Left lung (tissue), 10 donors: ENCODE measurements around the gene KCNQ1OT1. TPM values are rescaled to one million over a fixed set of nuclear protein-coding genes. Genes with fewer than 3 reads are reported as not detected.

Experiments used
- ATAC-seq: fragments of 200-7000 bp; cut with Tn5 transposase; one replicate; pipeline ENCODE4 v1.9.1; 2020; ENCODE audit warnings: moderate library complexity
- DNase-seq, 4 donors: peaks; one replicate each; pipeline ENCODE4 v3.0.0-alpha.2; 2013 to 2020
- H3K27ac ChIP-seq, 2 donors: fragments of 200-600 bp; sonication (generic) in 1 of 2; one replicate each; pipeline versions ENCODE4 v1.5.0 to v1.8.0; 2020 to 2021
- H3K27me3 ChIP-seq, 2 donors: fragments of 200-600 bp; sonication (generic) in 1 of 2; one replicate each; pipeline versions ENCODE4 v1.5.0 to v1.8.0; 2020 to 2021
- H3K36me3 ChIP-seq, 2 donors: fragments of 200-600 bp; sonication (generic) in 1 of 2; one replicate each; pipeline versions ENCODE4 v1.5.0 to v1.8.0; 2020 to 2021
- H3K4me1 ChIP-seq, 2 donors: fragments of 200-600 bp; one replicate each; pipeline ENCODE4 v1.8.0; 2021
- H3K4me3 ChIP-seq, 2 donors: fragments of 200-600 bp; sonication (generic) in 1 of 2; one replicate each; pipeline versions ENCODE4 v1.5.0 to v1.8.0; 2020 to 2021; ENCODE audit warnings: mild to moderate bottlenecking in 1 of 2
- H3K9me3 ChIP-seq, 2 donors: fragments of 200-600 bp; sonication (generic) in 1 of 2; one replicate each; pipeline versions ENCODE4 v1.5.0 to v1.8.0; 2020 to 2021
- CTCF ChIP-seq, 2 donors: fragments of 200-600 bp; sonication (generic) in 1 of 2; IDR thresholded peaks; one replicate each; pipeline versions ENCODE4 v1.5.0 to v1.8.0; 2021; ENCODE audit warnings: antibody characterized with exemption in 2 of 2
- intact Hi-C, 2 donors: fragments of 100-400 bp; cut with DNase I; formaldehyde crosslinking; loops; one replicate each; pipeline versions ENCODE4 v1.11.2 to v1.14.2; 2022
- polyA plus RNA-seq, 6 donors: library from polyadenylated mRNA; unstranded; fragments of 120-200 nt; gene quantifications; one replicate each; pipeline ENCODE4 v1.2.1, GENCODE V29; 2013; ENCODE audit not compliant: insufficient read length in 6 of 6
- total RNA-seq, 2 donors: library from RNA; stranded (reverse); fragmentation: NEBNext Ultra II Directional; extraction: Animal tissue kit (Norgen Biotek cat#: 25700); gene quantifications; one replicate each; pipeline ENCODE4 v1.2.1, GENCODE V29; 2021
- donor health status: DM: no; HTN: yes; CAD: no.
- donor health status: DM: no; HTN: no; CAD: no.

KCNQ1OT1 gene
- total and polyA plus RNA-seq, 8 donors: 1.9 to 2.9 (median 2.7) TPM

- intact Hi-C loops: no loop called here
- ATAC-seq: no peak
- DNase-seq: peak in 1 of 4 donors; percentile 80
These were observed 117.9 kb downstream of the KCNQ1OT1 start for GRCh38 chr11:2581931-2582350.

GRCh38 chr11:2581151-2581930 lies 118.5 kb downstream of the KCNQ1OT1 start:
- Histone ChIP-seq H3K27ac (no peak overlapping the region), H3K36me3 (peaks cover 0 to 6% of the 10 kb centered on the region in 2 donors), H3K27me3 (no peaks in the 10 kb centered on the region), H3K4me3 (no peak overlapping the region), H3K9me3 (no peaks in the 10 kb centered on the region), H3K4me1 (no peaks in the 10 kb centered on the region)
- DNase-seq: peak in 2 of 4 donors; percentile 25 to 71
- intact Hi-C loops: no loop called here
- no peak for TF ChIP-seq CTCF (IDR thresholded peaks at IDR 0.05)
- ATAC-seq: no peak

More at GRCh38 chr11:2581931-2582350, 117.9 kb downstream of the KCNQ1OT1 start:
- Histone ChIP-seq H3K36me3 (peaks cover 0 to 6% of the 10 kb centered on the region in 2 donors), H3K27ac (no peak overlapping the region), H3K4me3 (no peak overlapping the region), H3K9me3 (no peaks in the 10 kb centered on the region), H3K4me1 (no peaks in the 10 kb centered on the region), H3K27me3 (no peaks in the 10 kb centered on the region)
- no peak for TF ChIP-seq CTCF (IDR thresholded peaks at IDR 0.05)

- Histone ChIP-seq H3K36me3 (peaks cover 0 to 6% of the 10 kb centered on the region in 2 donors), H3K27me3 (no peaks in the 10 kb centered on the region), H3K4me3 (no peak overlapping the region), H3K27ac (no peak overlapping the region), H3K4me1 (no peaks in the 10 kb centered on the region), H3K9me3 (no peaks in the 10 kb centered on the region)
- no peak for TF ChIP-seq CTCF (IDR thresholded peaks at IDR 0.05)
- intact Hi-C loops: no loop called here
- peak in 2 of 4 donors; percentile 23 to 77 for DNase-seq
- ATAC-seq: no peak
These were observed 119.2 kb downstream of the KCNQ1OT1 start for GRCh38 chr11:2580571-2581001.

- Histone ChIP-seq H3K27ac (no peak overlapping the region), H3K9me3 (no peaks in the 10 kb centered on the region), H3K4me3 (no peak overlapping the region), H3K36me3 (peaks cover 0 to 2% of the 10 kb centered on the region in 2 donors), H3K4me1 (no peaks in the 10 kb centered on the region), H3K27me3 (no peaks in the 10 kb centered on the region)
- TF ChIP-seq CTCF (IDR thresholded peaks at IDR 0.05): no peak
- DNase-seq (peak in 2 of 4 donors; percentile 20 to 58), ATAC-seq (no peak)
- intact Hi-C loops: no loop called here
These were observed 119.8 kb downstream of the KCNQ1OT1 start for GRCh38 chr11:2580061-2580421.

GRCh38 chr11:2579315-2580060 lies 120.3 kb downstream of the KCNQ1OT1 start:
- no peaks in the 10 kb centered on the region for H3K27me3 ChIP-seq
- ATAC-seq (no peak), DNase-seq (peak in 2 of 4 donors; percentile 27 to 69)
- H3K36me3 ChIP-seq: no peaks in the 10 kb centered on the region
- no peaks in the 10 kb centered on the region for H3K4me1 ChIP-seq
- intact Hi-C loops: no loop called here
- no peak for TF ChIP-seq CTCF (IDR thresholded peaks at IDR 0.05)
- no peak overlapping the region for H3K4me3 ChIP-seq
- no peak overlapping the region for H3K27ac ChIP-seq
- no peaks in the 10 kb centered on the region for H3K9me3 ChIP-seq
